NCI-H2029 (cell line): ENCODE data around the gene RAB6A.

Experiments
- DNase-seq: peaks from one replicate; lab custom pipeline; 2025; lab: John Stamatoyannopoulos, UW

RAB6A gene

DNA sequence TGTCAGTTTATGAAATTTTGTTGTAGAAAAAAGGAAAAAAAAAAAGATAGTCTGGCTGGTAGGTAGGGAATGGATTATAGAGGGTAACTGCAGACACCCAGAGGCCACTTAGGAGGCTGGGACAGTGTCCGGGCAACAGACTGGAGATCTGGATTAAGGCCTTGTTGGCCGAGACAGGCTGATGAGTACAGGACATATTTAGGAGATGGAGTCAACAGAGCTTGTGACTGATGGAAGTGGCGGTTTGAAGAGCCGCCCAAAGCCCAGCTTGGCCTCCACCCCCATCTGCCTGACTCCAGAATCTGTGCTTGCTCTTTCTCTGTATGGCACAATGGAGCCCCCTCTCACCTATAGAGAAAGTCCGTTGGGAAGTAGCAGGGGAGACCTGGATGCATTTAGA lies 106.9 kb downstream of the RAB6A start:
- no peak for DNase-seq

DNA sequence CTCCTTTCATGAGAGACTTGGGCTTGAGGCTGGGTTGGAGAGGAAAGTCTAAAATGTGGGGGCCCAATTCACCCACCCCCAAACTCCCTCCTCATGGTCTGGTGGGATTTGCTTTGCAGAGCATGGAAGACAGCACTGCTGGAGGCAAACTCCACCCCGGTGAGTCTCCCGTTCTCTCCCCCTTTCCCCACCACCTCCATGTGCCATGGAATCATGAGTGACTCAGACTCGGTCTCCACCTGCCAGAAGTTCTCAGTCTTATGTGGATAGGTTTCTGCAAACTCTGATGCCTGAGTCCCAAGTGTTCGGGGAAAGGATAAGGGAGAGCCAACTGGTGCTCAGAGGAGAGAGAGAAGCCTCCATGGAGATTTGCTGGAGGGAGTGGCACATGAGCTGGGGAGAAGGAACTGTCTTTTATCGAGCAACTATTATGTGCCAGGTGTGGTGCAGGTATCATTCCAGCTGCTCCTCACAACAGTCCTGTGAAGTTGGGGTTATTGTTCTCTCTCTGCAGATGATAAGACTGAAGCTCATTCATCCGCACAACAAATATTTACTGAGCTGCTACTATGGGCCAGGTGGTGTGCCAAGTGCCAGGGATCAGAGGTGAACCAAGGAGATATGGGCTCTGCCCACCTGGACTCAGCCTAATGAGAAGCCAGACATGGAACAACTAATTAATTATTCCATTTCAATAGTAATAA lies 107.9 kb downstream of the RAB6A start:
- peak; percentile 11 for DNase-seq

DNA sequence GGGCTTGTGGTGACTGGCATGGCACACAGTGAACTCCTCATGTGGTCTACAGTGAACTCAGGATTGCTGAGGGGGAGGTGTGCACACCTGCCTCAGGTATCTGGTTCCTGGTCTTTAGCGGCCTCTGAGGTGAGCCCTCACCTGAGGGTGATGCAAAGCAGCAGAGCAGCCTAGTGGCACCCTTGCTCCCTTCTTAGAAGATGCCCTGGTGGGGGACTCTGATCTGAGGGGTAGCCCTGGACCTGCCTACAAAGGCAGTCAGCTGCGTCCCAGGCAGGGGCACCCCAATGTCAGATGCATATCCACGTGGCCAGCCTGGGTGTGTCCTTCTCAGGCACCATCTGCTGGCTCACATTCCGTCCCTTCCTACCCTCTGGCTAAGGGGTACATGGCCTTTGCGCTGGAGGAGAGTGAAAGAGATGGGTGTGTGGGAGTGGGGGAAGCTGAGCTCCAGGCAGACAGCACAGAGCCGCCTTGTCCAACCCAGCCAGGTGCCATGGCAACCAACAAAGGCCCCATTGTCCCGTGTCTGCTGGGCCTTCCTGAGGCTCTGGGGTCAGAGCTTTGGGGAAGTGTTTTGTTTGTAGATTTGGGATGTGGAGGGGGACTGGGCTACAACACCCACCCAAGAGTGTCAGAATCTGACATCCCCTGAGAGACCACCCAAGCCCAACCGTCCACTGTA lies 108.7 kb downstream of the RAB6A start:
- peak; percentile 34 for DNase-seq

DNA sequence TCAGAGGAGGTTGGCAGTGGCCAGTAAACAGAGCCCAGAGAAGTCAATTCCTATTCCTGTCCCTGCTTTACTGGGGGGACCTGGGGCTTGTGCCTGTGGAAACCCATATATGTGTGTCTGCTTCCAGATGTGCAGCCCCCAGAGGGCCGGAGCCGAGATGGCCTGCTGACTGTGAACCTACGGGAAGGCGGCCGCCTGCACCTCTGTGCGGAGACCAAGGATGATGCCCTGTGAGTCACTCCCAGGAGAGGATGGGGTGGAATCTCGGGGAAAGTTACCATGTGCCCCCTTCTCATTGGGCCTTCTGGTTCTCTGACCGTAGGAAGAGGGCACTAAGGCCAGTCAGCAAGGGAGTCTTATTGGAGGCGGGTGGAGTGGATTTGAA lies 109.2 kb downstream of the RAB6A start:
- DNase-seq: no peak

DNA sequence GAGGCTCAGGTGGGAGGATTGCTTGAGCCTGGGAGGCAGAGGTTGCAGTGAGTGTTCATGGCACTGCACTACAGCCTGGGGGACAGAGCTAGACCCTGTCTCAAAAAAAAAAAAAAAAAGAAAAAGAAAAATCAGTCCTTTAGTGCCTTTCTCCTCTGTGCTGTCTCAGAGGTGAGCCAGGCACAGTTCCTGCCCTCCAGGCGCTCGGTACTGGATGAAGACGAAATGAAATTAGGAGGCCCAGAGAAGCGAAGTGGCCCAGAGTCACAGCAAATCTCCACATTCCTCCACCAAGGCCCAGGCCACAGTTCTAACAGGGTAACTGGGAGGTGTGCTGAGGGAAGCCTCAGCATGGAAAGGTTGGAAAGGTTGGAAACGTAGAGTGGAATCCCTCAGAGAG lies 109.6 kb downstream of the RAB6A start:
- DNase-seq: no peak

DNA sequence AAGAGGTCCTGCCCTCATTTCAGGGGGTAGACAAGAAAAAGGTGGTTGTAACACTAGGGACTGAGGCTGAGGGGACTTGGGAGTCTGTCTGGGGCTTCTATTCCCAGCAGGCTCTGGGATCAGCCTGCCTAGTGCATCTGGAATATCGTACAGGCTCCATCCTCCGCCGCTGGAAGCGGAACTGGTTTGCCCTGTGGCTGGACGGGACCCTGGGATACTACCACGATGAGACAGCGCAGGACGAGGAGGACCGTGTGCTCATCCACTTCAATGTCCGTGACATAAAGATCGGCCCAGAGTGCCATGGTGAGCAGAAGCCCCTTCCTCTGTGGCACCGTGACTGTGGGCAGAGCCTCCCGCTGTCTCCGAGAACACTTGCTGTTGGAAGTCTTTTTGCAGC lies 110.5 kb downstream of the RAB6A start:
- no peak for DNase-seq

DNA sequence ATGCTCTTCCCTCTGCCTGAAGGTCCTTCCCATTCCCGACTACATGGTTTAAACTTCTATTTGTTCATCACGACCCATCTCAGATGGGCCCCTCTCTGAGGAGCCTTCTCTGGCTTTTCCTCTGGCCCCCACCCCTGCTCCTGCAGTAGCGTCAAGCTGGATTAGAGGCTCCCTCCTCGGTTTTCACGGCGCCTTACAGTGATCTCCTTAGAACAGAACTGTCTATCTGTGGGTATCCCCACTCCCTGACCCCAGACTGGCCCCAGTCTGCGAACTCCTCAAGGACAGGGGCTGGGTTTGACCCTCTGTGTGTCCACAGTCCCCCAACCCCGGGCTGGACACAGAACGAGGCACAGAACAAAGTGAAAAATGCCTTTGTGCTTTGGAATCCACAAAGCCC lies 111.7 kb downstream of the RAB6A start:
- no peak for DNase-seq

DNA sequence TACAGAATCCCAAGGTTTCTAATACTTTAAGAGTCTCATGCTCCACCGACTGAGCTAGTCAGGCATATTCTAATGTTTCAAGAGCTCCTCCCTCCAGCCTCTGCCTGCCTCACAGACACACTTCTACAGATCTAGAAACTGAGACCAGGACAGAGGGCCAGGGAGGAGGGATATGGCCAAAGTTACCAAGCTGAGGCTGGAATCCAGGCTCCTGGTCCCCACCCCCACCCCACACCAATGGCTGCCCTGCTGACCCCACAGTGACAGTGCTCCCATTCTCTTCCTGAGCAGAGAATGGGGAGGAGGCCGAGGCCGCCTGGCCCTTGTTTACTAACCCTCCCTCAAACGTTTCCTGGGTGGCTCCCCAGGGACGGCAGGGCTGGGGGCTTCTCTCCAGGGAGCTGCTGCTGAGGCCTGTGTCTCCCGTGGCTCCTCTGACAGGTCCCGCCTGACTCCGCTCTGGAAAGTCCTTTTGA lies 112.3 kb downstream of the RAB6A start:
- DNase-seq: no peak

DNA sequence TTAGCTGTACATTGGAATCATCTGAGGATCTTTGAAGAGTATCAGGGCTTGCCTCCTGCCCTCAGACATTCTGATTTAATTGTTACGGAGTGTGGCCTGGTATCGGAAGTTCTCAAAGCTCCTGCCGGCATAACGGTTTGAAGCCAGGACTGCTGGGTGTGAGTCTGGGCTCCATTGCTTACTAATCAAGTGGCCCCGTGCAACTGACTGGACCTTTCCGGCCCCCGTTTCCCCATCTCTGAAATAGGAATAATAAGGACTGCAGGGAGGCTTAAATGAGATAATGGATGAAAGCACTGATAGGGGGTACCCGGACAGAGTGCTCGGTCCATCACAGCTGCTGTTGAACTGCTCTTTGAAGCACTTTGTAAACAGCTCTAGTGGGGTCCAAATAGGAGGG lies 112.8 kb downstream of the RAB6A start:
- DNase-seq: no peak

DNA sequence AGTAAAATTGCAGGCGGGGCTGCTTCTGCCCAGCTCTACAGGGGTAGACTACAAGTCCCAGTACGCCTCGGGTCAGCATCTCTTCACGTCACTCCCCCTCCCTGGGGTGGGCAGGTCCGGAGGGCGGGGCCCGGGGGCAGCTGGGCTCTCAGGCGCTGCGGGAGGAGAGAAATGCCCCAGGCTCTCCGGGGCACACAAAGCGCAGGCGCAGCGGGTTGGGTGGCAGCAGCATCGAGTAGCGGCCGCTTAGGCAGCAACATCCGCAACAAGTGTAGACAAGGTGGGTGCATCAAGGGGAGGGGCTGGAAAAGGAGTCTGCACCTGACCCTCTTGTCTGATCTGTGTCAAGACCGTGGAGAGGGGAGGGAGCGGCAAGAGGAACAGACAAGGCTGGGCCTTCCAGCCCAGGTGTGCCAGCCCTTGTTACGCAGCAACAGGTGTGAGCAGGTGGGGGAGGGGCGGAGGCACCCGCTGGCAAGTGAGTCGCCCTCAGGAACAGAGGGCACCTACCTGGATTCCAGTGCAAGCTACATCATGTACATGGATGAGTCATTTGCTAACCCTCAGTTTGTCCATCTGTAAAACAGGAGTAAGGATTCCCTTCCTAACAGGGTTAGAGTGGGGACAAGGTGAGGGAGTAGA lies 113.3 kb downstream of the RAB6A start:
- peak; percentile 98 for DNase-seq

DNA sequence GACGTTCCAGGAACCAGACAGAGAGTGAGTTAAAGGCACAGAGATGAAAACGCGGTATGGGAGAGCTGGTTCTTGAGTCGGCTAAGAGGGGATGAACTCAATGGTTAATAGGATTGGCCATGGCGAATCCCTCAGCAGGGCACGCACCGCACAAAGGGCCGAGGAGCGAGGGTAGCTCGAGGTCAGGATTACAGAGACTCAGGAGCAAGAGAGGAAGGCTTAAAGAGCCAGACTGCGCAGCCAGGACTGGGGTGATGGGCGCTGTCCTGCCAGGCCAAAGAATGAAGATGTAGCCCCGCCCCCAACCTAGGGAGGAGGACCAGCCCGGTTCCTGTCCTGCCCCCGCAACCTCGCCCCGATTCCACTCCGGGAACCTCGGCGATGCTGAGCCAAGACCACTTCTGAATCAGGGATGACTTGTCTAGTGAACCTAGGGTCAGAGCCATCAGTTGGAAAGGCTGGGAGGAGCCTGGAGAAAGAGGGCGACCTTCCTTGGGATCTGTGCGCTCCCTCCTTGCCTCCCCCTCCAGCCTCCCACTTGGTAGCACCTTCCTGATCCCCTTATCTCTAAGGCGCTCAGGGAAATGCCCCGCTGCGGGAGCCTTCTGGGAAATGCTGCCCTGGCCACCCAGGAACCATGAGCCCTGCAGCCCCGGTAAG lies 114.8 kb downstream of the RAB6A start, which contains the start of gene PLEKHB1:
Gene PLEKHB1 (plus strand): TSS at position 610 of the 660 bp plus-strand sequence. CDS start 28 bp downstream, at position 638.
- no peak for DNase-seq

DNA sequence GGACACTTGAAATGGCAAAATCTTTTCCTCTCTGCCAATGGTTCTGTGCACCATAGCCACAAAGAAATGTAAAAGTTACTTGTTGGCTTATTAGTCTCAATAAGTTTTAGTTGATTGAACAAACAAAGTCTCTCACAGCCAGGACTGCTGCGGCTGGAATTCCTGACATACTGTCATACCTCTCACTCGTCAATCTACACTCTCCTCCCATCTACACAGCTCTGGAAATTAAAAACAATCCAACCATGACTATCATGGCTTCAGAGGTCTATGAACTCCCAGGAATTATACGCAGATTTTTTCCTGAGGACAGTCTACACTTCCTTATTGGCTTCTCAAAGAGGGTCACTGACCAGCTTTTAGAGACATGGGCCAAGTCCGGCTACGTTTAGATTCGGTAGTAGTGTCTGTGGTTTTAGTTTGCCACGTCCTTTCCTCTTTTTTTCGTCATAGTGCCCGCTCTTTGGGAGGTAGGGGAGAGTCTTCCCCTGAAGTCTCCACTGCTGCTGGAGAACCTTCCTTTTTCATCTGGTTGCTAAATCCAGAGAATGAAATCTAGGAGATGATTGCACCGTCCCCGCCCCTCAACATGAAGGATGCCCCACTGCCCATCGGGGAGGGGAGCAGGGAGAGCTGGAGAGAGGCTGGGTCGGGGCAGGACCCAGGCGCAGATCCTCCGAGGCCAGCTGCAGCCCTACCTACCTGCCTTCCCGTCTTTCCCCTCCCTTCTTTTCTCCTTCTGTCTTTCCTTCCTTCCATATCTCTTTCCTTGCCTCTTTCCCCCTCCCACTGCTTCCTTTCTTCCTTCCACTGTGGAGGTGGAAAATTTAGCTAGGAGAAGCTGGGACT lies 115.5 kb downstream of the RAB6A start:
- DNase-seq: no peak

DNA sequence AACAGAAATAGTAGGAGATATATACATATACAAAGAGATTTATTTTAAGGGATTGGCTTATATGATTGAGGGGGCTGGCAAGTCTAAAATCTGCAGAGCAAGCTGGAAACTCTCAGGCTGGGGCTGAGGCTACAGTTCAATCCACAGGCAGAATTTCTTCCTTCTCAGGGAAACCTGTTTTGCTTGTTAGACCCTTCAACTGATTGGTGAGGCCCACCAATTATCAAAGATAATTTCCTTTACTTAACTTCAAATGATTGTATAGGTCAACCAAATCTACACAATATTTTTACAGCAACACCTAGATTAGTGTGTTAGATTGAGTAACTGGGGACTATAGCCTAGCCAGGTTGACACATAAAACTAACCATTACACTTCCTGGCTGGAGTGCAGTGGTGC lies 119.2 kb downstream of the RAB6A start:
- no peak for DNase-seq

DNA sequence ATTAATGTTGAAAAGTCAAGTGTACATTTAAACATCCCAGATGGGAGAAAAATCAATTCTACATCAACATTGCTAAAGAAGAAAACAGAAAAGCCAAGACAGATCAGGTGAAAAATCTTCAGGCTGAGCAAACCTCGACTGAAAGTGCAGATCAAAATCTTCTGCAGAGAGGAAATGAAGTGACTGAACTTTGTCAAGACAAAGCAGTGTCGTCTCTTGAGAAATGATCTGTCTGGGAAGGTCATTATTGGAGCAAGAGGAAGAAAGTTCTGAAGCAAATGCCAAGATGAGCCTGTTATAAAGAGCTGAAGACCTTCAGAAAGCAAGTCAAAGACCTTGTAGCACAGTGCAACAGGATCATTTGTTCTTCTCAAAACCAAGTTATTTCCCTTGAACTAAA lies 120.3 kb downstream of the RAB6A start:
- DNase-seq: no peak

DNA sequence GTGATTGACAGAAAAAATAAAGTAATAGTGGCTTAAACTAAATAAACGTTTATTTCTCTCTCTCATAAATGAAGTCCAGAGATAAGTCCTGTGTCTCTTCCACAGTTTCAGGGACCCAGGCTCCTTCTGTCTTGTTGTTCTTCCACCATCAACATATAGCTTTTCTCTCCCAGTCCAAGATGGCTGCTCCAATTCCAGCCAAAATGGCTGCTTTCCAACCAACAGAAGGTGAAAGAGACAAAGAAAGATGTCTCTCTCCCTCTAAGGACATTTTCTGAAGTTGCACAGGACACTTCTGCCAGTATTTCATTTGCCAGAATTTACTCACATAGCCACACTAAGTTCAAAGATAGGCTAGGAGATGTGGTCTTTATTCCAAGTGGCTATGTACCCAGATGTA lies 123.9 kb downstream of the RAB6A start:
- no peak for DNase-seq

DNA sequence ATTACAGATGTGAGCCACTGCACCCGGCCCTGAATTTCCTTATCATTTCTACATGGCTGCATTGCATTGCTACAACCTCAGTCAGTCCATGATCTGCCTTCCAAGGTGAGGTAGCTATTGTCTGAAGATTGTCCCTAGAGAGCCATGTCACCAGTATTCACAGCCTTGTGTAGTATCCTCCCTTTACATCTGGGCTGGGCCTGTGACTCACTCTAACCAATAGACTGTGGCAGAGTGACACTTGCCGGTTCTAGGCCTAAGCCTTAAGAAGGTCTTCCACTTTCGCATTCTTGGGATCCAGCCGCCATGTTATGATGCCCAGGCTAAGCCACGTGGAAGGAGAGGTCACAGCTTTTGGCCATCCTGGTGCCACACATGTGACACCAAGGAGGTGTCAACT lies 124.6 kb downstream of the RAB6A start:
- no peak for DNase-seq

DNA sequence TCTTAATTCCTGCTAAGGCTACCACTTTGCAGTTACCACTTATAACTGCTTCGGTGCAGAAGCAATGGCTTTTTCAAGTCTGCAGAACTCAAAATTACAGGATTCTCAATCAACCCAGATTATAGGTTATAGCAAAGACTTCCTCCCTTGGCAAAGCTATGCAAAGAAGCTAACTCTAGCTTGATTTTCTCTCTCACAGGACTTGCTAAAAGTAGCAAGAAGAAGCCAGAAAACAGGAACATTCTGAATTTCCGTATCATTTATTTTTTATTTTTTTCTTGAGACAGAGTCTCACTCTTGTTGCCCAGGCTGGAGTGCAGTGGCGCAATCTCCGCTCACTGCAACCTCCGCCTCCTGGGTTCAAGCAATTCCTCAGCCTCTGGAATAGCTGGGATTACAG lies 125.2 kb downstream of the RAB6A start:
- DNase-seq: no peak

DNA sequence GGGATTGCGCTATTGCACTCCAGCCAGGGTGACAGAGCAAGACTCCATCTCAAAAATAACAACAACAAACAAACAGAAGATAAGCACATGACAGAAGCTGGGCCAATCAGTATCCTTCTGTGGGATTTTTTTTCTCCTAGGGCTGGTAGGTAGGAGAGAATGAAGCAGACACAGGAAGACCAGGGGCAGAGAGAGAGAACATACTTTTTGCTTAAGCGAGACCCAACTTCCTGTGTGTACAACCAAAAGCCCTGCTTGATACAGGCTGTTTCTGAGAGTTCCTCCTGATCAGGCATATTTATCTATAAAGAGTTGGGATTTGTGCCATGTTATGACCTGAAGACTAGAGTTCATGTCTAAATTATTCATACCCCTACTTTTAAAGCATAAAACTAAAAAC lies 126.9 kb downstream of the RAB6A start:
- no peak for DNase-seq

DNA sequence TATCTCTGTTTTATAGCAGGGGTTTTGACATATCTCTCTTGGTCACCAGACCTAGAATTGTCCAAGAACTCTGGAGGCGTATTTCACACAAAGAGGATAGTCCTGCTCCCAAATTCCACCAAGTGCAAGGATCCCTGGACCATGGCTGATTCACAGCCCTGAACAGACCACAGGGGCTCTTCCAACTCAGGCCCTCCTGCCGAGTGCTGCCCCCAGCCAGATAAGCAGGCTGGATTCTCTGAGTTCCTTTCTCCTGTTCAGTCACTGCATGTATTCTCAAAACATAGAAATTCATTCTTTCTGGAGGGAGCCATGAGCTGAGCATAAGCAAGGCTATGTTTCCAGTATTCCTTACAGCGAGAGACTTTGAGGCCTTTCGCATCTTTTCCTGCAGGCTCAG lies 127.9 kb downstream of the RAB6A start:
- no peak for DNase-seq

DNA sequence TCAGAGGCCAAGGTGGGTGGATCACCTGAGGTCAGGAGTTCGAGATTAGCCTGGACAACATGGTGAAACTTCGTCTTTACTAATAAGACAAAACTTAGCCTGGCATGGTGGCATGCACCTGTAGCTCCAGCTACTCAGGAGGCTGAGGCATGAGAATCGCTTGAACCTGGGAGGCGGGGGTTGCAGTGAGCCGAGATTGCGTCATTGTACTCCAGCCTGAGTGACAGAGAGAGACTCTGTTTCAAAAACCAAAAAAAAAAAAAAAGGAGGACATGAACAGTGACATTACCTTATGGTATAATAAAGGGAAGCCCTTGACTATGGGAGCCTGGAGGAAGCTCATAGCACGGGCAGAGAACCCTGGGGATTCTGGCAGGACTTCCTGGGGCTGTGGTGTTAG lies 131.0 kb downstream of the RAB6A start:
- no peak for DNase-seq

DNA sequence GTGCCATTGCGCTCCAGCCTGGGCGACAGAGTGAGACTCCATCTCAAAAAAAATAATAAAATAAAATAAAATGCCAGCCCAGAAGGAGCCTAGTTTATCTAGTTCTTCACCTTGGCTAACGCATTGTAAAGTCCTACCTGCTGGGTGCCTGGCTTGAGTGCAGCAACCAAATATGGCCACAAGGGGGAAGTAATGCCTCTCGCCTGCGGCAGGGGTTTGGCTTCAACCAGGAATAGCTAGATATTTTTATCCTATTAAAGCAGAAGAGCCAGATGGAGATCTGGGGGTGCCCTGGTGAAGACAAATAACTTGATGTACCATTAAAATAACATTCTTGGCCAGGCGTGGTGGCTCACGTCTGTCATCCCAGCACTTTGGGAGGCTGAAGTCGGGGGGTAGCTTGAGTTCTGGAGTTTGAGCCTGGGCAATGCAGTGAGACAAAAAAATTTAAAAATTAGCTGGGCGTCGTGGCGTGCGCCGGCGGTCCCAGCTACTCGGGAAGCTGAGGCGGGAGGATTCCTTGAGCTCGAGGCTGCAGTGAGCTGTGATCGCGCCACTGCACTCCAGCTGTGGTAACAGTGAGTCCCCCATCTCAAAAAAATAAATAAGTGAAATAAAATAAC lies 135.1 kb downstream of the RAB6A start:
- peak; percentile 72 for DNase-seq
